ENCODE measurements around the gene PTPRJ. TPM values are rescaled to one million over a fixed set of nuclear protein-coding genes. Genes with fewer than 3 reads are reported as not detected.
"Not testable (repeated sequence)": the region's sequence is repeated elsewhere in the genome, so short reads cannot be mapped to it uniquely, and the experiment has no call there.

The PTPRJ gene
- total RNA-seq = 10 to 100 TPM; 60.7 to 83.3 TPM

- DNase-seq (ENCODE audit: low spot score) (peak; percentile 76), ATAC-seq (peak; percentile 78 to 89)
- H3K9me3 Mint-ChIP-seq = no peaks in the 10 kb centered on the region
- peaks cover 10% of the 10 kb centered on the region for H3K36me3 Mint-ChIP-seq
- H3K4me3 Mint-ChIP-seq = peak within 1 kb of the TSS; percentile 82
- no peaks in the 10 kb centered on the region for H3K27me3 Mint-ChIP-seq
- peak within 1 kb of the TSS; percentile 91 to 96 for H3K27ac Mint-ChIP-seq
- H3K4me1 Mint-ChIP-seq (ENCODE audit: low read depth in 2 of 2) = peaks cover 30% of the 10 kb centered on the region in 2 donors
These were observed at the start of gene PTPRJ for GRCh38 chr11:47980088-47980906. Gene PTPRJ, plus strand, starts transcription at chr11:47980559. Its CDS starts 354 bp downstream, at chr11:47980913.

- ATAC-seq = no peak
- no peak for DNase-seq (ENCODE audit: low spot score)
- Mint-ChIP-seq H3K4me3 (no peak overlapping the region), H3K27me3 (peaks cover 0 to 3% of the 10 kb centered on the region in 2 donors), H3K27ac (no peak overlapping the region), H3K36me3 (no peaks in the 10 kb centered on the region), H3K4me1 (ENCODE audit: low read depth in 2 of 2) (peaks cover 5 to 8% of the 10 kb centered on the region in 2 donors), H3K9me3 (no peaks in the 10 kb centered on the region)
These were observed 47.8 kb upstream of the PTPRJ start for GRCh38 chr11:47932544-47932943.

- not testable (repeated sequence) for H3K9me3 Mint-ChIP-seq; DNase-seq (ENCODE audit: low spot score); H3K36me3 Mint-ChIP-seq; H3K4me3 Mint-ChIP-seq; ATAC-seq; H3K27me3 Mint-ChIP-seq
- peak overlapping the region in 1 of 2 donors; percentile 67 for H3K27ac Mint-ChIP-seq
- peaks cover 14 to 17% of the 10 kb centered on the region in 2 donors for H3K4me1 Mint-ChIP-seq (ENCODE audit: low read depth in 2 of 2)
These were observed 46.6 kb upstream of the PTPRJ start for GRCh38 chr11:47933797-47934196.

- ATAC-seq (no peak), DNase-seq (ENCODE audit: low spot score) (no peak)
- H3K27ac Mint-ChIP-seq = peak overlapping the region in 1 of 2 donors; percentile 34
- no peaks in the 10 kb centered on the region for H3K36me3 Mint-ChIP-seq
- H3K4me1 Mint-ChIP-seq (ENCODE audit: low read depth in 2 of 2) = peaks cover 23 to 24% of the 10 kb centered on the region in 2 donors
- H3K4me3 Mint-ChIP-seq = no peak overlapping the region
- no peaks in the 10 kb centered on the region for H3K9me3 Mint-ChIP-seq
- H3K27me3 Mint-ChIP-seq = no peaks in the 10 kb centered on the region
These were observed 41.4 kb upstream of the PTPRJ start for GRCh38 chr11:47938791-47939560.

- H3K27me3 Mint-ChIP-seq = no peaks in the 10 kb centered on the region
- ATAC-seq (no peak), DNase-seq (ENCODE audit: low spot score) (no peak)
- H3K4me1 Mint-ChIP-seq (ENCODE audit: low read depth in 2 of 2) = peaks cover 18 to 23% of the 10 kb centered on the region in 2 donors
- H3K4me3 Mint-ChIP-seq = no peak overlapping the region
- H3K36me3 Mint-ChIP-seq = no peaks in the 10 kb centered on the region
- no peak overlapping the region for H3K27ac Mint-ChIP-seq
- no peaks in the 10 kb centered on the region for H3K9me3 Mint-ChIP-seq
These were observed 39.3 kb upstream of the PTPRJ start for GRCh38 chr11:47940904-47941649.

- no peaks in the 10 kb centered on the region for H3K9me3 Mint-ChIP-seq
- no peak overlapping the region for H3K4me3 Mint-ChIP-seq
- peak overlapping the region in 1 of 2 donors; percentile 82 for H3K27ac Mint-ChIP-seq
- no peaks in the 10 kb centered on the region for H3K27me3 Mint-ChIP-seq
- DNase-seq (ENCODE audit: low spot score) = no peak
- H3K36me3 Mint-ChIP-seq = no peaks in the 10 kb centered on the region
- H3K4me1 Mint-ChIP-seq (ENCODE audit: low read depth in 2 of 2) = peaks cover 24 to 31% of the 10 kb centered on the region in 2 donors
- ATAC-seq = no peak
These were observed 38.3 kb upstream of the PTPRJ start for GRCh38 chr11:47941907-47942558.

- no peak for DNase-seq (ENCODE audit: low spot score)
- no peaks in the 10 kb centered on the region for H3K27me3 Mint-ChIP-seq
- no peaks in the 10 kb centered on the region for H3K9me3 Mint-ChIP-seq
- peak overlapping the region in 1 of 2 donors; percentile 73 for H3K27ac Mint-ChIP-seq
- ATAC-seq = no peak
- no peak overlapping the region for H3K4me3 Mint-ChIP-seq
- no peaks in the 10 kb centered on the region for H3K36me3 Mint-ChIP-seq
- H3K4me1 Mint-ChIP-seq (ENCODE audit: low read depth in 2 of 2) = peaks cover 23 to 30% of the 10 kb centered on the region in 2 donors
These were observed 36.4 kb upstream of the PTPRJ start for GRCh38 chr11:47943721-47944586.

- Mint-ChIP-seq H3K4me3 (no peak overlapping the region), H3K4me1 (ENCODE audit: low read depth in 2 of 2) (peaks cover 25 to 33% of the 10 kb centered on the region in 2 donors), H3K27ac (peak overlapping the region in 1 of 2 donors; percentile 73), H3K9me3 (no peaks in the 10 kb centered on the region), H3K27me3 (no peaks in the 10 kb centered on the region), H3K36me3 (no peaks in the 10 kb centered on the region)
- ATAC-seq = no peak
- DNase-seq (ENCODE audit: low spot score) = no peak
These were observed 35.7 kb upstream of the PTPRJ start for GRCh38 chr11:47944632-47945031.

- peaks cover 35 to 37% of the 10 kb centered on the region in 2 donors for H3K4me1 Mint-ChIP-seq (ENCODE audit: low read depth in 2 of 2)
- DNase-seq (ENCODE audit: low spot score) = peak; percentile 78
- H3K4me3 Mint-ChIP-seq = peak overlapping the region; percentile 25
- no peaks in the 10 kb centered on the region for H3K27me3 Mint-ChIP-seq
- H3K27ac Mint-ChIP-seq = peak overlapping the region; percentile 69 to 71
- peak; percentile 63 to 79 for ATAC-seq
- no peaks in the 10 kb centered on the region for H3K9me3 Mint-ChIP-seq
- no peaks in the 10 kb centered on the region for H3K36me3 Mint-ChIP-seq
These were observed 33.4 kb upstream of the PTPRJ start for GRCh38 chr11:47946682-47947559.

GRCh38 chr11:47948137-47948536, 32.2 kb upstream of the PTPRJ start:
- DNase-seq (ENCODE audit: low spot score) = no peak
- H3K27ac Mint-ChIP-seq = peak overlapping the region; percentile 67 to 69
- no peak for ATAC-seq
- H3K9me3 Mint-ChIP-seq = no peaks in the 10 kb centered on the region
- H3K4me3 Mint-ChIP-seq = peak overlapping the region; percentile 15
- no peaks in the 10 kb centered on the region for H3K36me3 Mint-ChIP-seq
- H3K4me1 Mint-ChIP-seq (ENCODE audit: low read depth in 2 of 2) = peaks cover 30 to 34% of the 10 kb centered on the region in 2 donors
- no peaks in the 10 kb centered on the region for H3K27me3 Mint-ChIP-seq

GRCh38 chr11:47949001-47949675, 31.2 kb upstream of the PTPRJ start:
- H3K27me3 Mint-ChIP-seq; H3K9me3 Mint-ChIP-seq; DNase-seq (ENCODE audit: low spot score); ATAC-seq; H3K36me3 Mint-ChIP-seq: not testable (repeated sequence)
- Mint-ChIP-seq H3K4me3 (peak overlapping the region; percentile 72), H3K4me1 (ENCODE audit: low read depth in 2 of 2) (peaks cover 30 to 34% of the 10 kb centered on the region in 2 donors), H3K27ac (peak overlapping the region; percentile 67 to 69)
